ENCODE results near the gene RER1.
A peak's percentile ranks its signal among the peaks of the same experiment; 100 is the strongest.

Gene RER1

DNA sequence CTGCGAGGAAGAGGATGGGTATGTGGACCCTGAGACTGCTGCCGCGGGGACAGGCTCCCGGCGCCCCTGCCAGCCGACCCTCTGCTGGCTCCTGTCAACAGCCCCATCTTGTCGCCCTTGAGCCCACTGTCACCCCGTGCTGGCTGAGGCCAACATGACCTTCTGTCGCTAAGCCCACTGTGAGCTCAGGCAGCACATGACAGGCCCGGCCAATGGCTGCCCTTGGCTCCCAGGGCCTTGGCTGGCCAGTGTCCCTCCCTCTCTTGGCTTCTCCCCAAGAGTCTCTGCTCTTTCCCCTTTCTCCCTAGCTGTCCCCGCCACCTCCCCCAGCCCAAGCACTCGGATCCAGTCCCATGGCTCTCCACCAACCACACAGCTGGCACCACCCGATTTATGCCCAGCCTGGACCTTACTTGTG, 17.2 kb downstream of the RER1 start:
- no peak for DNase-seq

GRCh38 chr1:2409745-2410144, 18.1 kb downstream of the RER1 start:
- no peak for DNase-seq

GRCh38 chr1:2411801-2412394, 20.3 kb downstream of the RER1 start:
- no peak for DNase-seq

DNA sequence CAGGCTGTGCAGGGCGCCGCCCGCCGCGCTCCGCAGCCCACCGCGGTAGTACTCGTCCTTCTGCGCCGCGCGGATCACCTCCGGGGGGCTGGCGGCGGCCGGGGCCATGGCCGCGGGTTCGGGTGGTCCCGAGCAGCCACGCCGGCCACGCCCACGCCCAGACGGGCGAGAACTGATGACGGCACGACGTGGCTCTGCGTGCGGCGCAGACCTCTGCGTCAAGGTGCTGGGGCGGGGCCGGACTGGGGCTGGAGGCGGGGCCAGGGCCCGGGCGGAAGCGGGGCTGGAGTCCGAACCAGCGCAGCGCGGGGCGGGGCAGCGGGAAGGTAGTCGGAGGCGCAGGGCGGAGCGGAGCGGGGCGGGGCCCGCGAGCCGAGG, 20.7 kb downstream of the RER1 start, which contains the start of gene PEX10:
Gene PEX10 (minus strand): TSS at position 170 of the 378 bp plus-strand sequence. CDS start 62 bp downstream, at position 108.
- peak; percentile 96 for DNase-seq

- peak; percentile 19 for DNase-seq
Observed at GRCh38 chr1:2412773-2413494, 21.3 kb downstream of the RER1 start.

- no peak for DNase-seq
Observed at GRCh38 chr1:2413495-2414296, 22.1 kb downstream of the RER1 start.

DNA sequence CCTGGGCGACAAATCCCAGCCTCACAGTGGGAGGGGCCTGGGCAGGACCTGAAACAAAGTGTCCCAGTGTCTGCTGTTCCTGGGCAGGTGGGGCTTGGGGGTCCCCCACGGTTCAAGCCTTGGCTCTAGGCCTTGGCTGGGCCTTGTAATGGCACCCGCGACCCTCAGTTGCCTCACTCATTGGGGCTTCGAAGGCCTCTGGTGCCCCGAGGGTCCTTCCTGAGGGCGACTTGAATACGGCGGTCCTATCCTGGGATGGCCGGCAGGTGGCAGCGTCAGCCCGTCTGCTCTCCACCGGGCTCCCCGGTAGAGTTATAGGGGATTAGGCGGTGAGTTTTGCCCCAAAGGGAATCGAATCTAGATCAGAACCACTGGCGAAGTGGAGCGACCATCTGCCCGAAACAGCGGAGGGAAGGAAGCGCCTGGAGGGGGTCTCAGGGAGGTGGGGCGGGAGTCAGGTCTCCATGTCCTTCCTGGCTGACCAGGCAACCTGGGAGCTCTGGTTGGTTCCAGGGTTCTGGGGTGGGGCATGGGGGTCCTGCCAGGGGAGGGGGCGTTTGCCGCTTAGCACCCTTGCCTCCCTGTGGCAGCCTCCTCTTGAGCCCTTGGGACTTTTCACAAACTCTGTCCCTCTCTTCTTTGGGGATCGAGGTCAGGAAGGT, 22.8 kb downstream of the RER1 start:
- peak; percentile 52 for DNase-seq

DNA sequence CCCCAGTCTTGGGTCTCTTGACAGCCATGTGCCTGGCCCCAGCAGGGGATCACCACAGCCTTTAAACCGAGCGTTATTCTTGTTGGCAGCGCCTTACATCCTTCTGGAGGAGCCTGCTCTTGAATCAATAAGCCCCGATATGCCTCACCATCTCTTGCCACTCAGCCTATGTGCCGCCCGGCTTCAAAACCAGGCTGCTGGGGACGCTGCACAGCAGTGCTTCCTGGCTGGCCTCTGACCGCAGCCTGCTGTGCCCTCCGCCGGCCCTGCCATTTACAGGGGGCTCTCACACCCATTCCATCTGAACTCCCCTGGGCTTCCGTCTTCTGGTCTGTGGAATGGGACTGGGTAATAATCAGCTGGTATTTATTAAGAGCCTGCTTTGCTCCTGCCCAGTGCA, 23.7 kb downstream of the RER1 start:
- no peak for DNase-seq

GRCh38 chr1:2415801-2416208, 24.2 kb downstream of the RER1 start:
- DNase-seq = no peak

DNA sequence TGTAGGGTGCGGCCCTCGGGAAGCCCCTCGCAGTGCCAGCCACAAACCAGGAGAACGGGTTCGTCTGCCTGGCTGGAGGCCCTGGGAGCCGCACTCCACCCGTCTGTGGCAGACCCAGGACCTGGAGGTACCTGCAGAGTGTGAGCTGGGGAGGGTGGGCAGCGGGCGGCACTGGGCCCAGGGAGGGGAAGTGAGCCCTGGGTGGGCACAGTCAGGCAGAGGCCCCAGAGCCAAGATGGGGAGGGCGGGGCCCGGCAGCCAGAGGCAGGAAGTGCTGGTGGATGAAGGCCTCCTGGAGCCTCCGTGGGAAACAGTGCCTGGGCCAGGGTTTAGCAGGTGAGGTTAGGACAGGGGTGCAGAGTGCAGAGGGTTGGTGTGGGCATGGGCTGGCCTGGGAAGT, 24.8 kb downstream of the RER1 start:
- DNase-seq = no peak

- DNase-seq = no peak
Observed at GRCh38 chr1:2417083-2417832, 25.6 kb downstream of the RER1 start.

GRCh38 chr1:2417833-2418225, 26.2 kb downstream of the RER1 start:
- no peak for DNase-seq

DNA sequence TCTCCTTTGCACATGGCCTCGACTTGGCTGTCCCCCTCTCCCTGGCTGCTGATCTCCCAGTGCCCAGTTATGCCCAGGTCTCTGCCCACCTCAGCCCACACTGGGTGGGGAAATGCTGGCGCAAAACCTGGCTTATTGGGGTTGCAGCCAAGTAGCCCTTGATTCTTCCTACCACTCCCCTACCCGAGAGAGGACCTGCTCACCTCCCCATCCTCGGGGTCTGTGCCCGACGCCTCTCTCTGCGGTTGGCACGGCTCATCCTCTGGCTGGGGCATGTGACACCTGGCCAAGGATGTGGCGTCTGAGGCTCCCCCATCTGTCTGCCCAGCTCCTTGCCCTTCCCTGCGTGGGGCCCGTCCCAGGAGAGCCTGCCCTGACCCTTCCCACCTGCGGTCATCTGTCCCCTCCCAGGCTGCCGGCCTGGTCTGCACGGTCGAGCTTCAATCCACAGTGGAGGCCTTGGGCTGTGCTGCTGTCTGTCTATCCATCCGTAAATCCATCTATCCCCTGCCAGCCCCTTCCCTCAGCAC, 27.2 kb downstream of the RER1 start:
- DNase-seq = no peak

GRCh38 chr1:2419416-2419815, 27.8 kb downstream of the RER1 start:
- DNase-seq = no peak

- DNase-seq = no peak
Observed at GRCh38 chr1:2422523-2422922, 30.9 kb downstream of the RER1 start.

DNA sequence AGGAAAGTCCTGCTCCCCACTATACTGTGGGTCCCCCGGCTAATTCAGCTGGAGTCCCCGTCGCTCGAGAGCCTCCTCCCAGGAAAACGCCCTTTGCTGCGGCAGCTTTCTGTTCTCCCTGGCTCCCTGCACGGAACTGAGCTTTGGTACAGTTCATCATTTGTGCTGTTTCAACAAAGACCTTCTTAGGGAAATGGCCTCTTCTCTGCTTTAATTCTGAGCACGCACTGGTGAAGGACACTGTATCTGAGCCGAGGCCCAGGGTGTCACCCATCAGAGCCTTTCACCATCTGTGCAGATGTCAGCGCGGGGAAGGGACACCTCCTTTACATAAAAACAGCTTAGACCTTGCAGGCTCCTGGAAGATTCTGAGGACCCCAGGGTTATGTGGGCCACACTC, 34.3 kb downstream of the RER1 start:
- no peak for DNase-seq

GRCh38 chr1:2426540-2426939, 34.9 kb downstream of the RER1 start:
- no peak for DNase-seq

- DNase-seq = no peak
Observed at GRCh38 chr1:2427051-2427450, 35.4 kb downstream of the RER1 start.

DNA sequence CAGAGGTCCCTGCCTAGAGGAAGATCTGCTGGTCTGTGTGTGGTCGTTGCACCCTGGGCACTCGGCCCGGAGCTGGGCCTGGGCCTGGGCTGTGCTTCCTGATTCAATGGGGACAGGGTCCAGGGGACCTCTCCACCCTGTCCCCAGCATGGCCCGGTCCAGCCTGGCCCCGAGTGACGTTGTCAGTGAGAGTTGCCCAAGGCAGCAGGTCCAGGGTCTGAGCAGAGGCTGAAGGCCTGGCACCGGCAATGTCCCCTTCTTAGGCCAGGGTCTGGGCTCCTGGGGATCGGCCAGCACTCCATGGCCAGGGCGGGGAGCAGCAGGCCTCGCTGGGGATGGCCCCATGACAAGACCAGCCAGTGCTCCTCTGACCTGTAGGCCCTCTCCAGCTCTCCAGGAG, 36.3 kb downstream of the RER1 start:
- DNase-seq = no peak

- no peak for DNase-seq
Observed at GRCh38 chr1:2428490-2428889, 36.8 kb downstream of the RER1 start.

- no peak for DNase-seq
Observed at GRCh38 chr1:2429780-2430591, 38.3 kb downstream of the RER1 start.

- no peak for DNase-seq
Observed at GRCh38 chr1:2430592-2430973, 38.9 kb downstream of the RER1 start.
